ENCODE data around the gene PDE11A. TPM values are rescaled to one million over a fixed set of nuclear protein-coding genes. Genes with fewer than 3 reads are reported as not detected.

PDE11A gene
- total RNA-seq, 6 experiments from 2014 or later = 1.2 to 9.4 (median 6.3) TPM

GRCh38 chr2:177599956-177600355, 472.6 kb downstream of the PDE11A start:
- H3K27ac ChIP-seq = no peak overlapping the region
- intact Hi-C loops (cut with DNase I) = loop anchor here in 1 of 2 donors (10.0 kb wide), 1 partner anchor 265 kb away; no protein-coding TSS in a partner anchor
- H3K9me3 ChIP-seq = no peaks in the 10 kb centered on the region
- TF ChIP-seq POLR2A (IDR thresholded peaks at IDR 0.05) = no peak
- no peak for TF ChIP-seq CTCF (IDR thresholded peaks at IDR 0.05)
- ATAC-seq (no peak), DNase-seq (no peak)
- H3K4me1 ChIP-seq = peaks cover 0 to 9% (median 0%) of the 10 kb centered on the region in 4 donors
- H3K36me3 ChIP-seq = no peaks in the 10 kb centered on the region
- no peaks in the 10 kb centered on the region for H3K27me3 ChIP-seq
- 89% methylated on average over 2 of the region's 2 CpGs for WGBS (ENCODE audit: insufficient coverage, low coverage, low lambda C conversion rate, missing lambda C conversion rate)
- no peak overlapping the region for H3K4me3 ChIP-seq

GRCh38 chr2:177599139-177599688, 473.4 kb downstream of the PDE11A start:
- ATAC-seq = peak; percentile 55 to 83 (median 78)

GRCh38 chr2:177598326-177599138, 474.0 kb downstream of the PDE11A start:
- H3K36me3 ChIP-seq = no peaks in the 10 kb centered on the region
- no peak for DNase-seq
- intact Hi-C loops (cut with DNase I) = no loop called here
- no peaks in the 10 kb centered on the region for H3K27me3 ChIP-seq
- WGBS (ENCODE audit: insufficient coverage, low coverage, low lambda C conversion rate, missing lambda C conversion rate) = 48% methylated on average over 4 of the region's 4 CpGs
- peaks cover 0 to 9% (median 0%) of the 10 kb centered on the region in 4 donors for H3K4me1 ChIP-seq
- no peak overlapping the region for H3K4me3 ChIP-seq
- TF ChIP-seq POLR2A (IDR thresholded peaks at IDR 0.05) (no peak), CTCF (IDR thresholded peaks at IDR 0.05) (no peak)
- ATAC-seq = peak in 1 of 4 donors; percentile 26
- no peaks in the 10 kb centered on the region for H3K9me3 ChIP-seq
- H3K27ac ChIP-seq = no peak overlapping the region

More at GRCh38 chr2:177599139-177599688, 473.4 kb downstream of the PDE11A start:
- Histone ChIP-seq H3K27me3 (no peaks in the 10 kb centered on the region), H3K27ac (no peak overlapping the region), H3K4me1 (peaks cover 0 to 9% (median 0%) of the 10 kb centered on the region in 4 donors), H3K36me3 (no peaks in the 10 kb centered on the region), H3K9me3 (no peaks in the 10 kb centered on the region), H3K4me3 (no peak overlapping the region)
- WGBS (ENCODE audit: insufficient coverage, low coverage, low lambda C conversion rate, missing lambda C conversion rate) = 65% methylated on average over 2 of the region's 3 CpGs
- DNase-seq = no peak
- intact Hi-C loops (cut with DNase I) = no loop called here
- TF ChIP-seq CTCF (IDR thresholded peaks at IDR 0.05) (no peak), POLR2A (IDR thresholded peaks at IDR 0.05) (no peak)

GRCh38 chr2:177597759-177598158, 474.8 kb downstream of the PDE11A start:
- Histone ChIP-seq H3K36me3 (no peaks in the 10 kb centered on the region), H3K9me3 (no peaks in the 10 kb centered on the region), H3K27me3 (no peaks in the 10 kb centered on the region), H3K4me1 (peaks cover 0 to 2% (median 0%) of the 10 kb centered on the region in 4 donors), H3K27ac (no peak overlapping the region), H3K4me3 (no peak overlapping the region)
- no peak for DNase-seq
- TF ChIP-seq CTCF (IDR thresholded peaks at IDR 0.05) (no peak), POLR2A (IDR thresholded peaks at IDR 0.05) (no peak)
- ATAC-seq = no peak
- 47% methylated on average over 5 of the region's 6 CpGs for whole genome bisulfite sequencing (ENCODE audit: insufficient coverage, low coverage, low lambda C conversion rate, missing lambda C conversion rate)
- intact Hi-C loops (cut with DNase I) = no loop called here
